Keratinocyte (primary cell): ENCODE results near the gene CPSF7.

Experiments
- CTCF ChIP-seq, 3 experiments: IDR thresholded peaks in 1 of 3; conservative IDR thresholded peaks in 1 of 3; optimal IDR thresholded peaks in 1 of 3; 2 replicates in 2 of 3; 3 replicates in 1 of 3; pipeline versions ENCODE3 to v1.5.1; 2011; ENCODE audit warnings: low read length in 3 of 3, mild to moderate bottlenecking in 3 of 3, moderate library complexity in 2 of 3, control low read depth in 1 of 3, inconsistent platforms in 1 of 3; ENCODE audit not compliant: insufficient read depth in 2 of 3; ENCODE audit errors: extremely low read depth in 1 of 3
- EZH2 ChIP-seq: IDR thresholded peaks from one replicate; pipeline ENCODE4 v1.6.1; 2012; ENCODE audit warnings: inconsistent platforms, mild to moderate bottlenecking, low read length, moderate library complexity

- no peak for TF ChIP-seq CTCF (optimal IDR thresholded peaks at IDR 0.05 in 1 of 3, IDR thresholded peaks at IDR 0.05 in 1 of 3, conservative IDR thresholded peaks at IDR 0.05 in 1 of 3; ENCODE audit: extremely low read depth in 1 of 3, insufficient read depth in 2 of 3, low read length in 3 of 3)
- no peak for TF ChIP-seq EZH2
Measured at GRCh38 chr11:61447601-61448551, 18.1 kb upstream of the CPSF7 start.
